ENCODE data around the gene SHOX.
"Not testable (repeated sequence)": the region's sequence is repeated elsewhere in the genome, so short reads cannot be mapped to it uniquely, and the experiment has no call there.

SHOX gene

GRCh38 chrX:630612-631496 is at the start of gene SHOX:
Gene SHOX, plus strand, starts transcription at chrX:630791. Its CDS starts 107 bp downstream, at chrX:630898.
- DNase-seq (ENCODE audit: low read depth): peak; percentile 50

- no peak for DNase-seq (ENCODE audit: low read depth)
Measured at GRCh38 chrX:581066-581465, 49.5 kb upstream of the SHOX start.

GRCh38 chrX:581720-582298 is 48.8 kb upstream of the SHOX start:
- no peak for DNase-seq (ENCODE audit: low read depth)

GRCh38 chrX:584572-584971 is 46.0 kb upstream of the SHOX start:
- no peak for DNase-seq (ENCODE audit: low read depth)

GRCh38 chrX:585115-585808 is 45.3 kb upstream of the SHOX start:
- DNase-seq (ENCODE audit: low read depth): no peak

GRCh38 chrX:586351-586750 is 44.2 kb upstream of the SHOX start:
- DNase-seq (ENCODE audit: low read depth): no peak

GRCh38 chrX:589261-589660 is 41.3 kb upstream of the SHOX start:
- not testable (repeated sequence) for DNase-seq (ENCODE audit: low read depth)

- DNase-seq (ENCODE audit: low read depth): no peak
Measured at GRCh38 chrX:590693-591404, 39.7 kb upstream of the SHOX start.

GRCh38 chrX:599837-600715 is 30.5 kb upstream of the SHOX start:
- DNase-seq (ENCODE audit: low read depth): no peak

- DNase-seq (ENCODE audit: low read depth): not testable (repeated sequence)
Measured at GRCh38 chrX:603029-603428, 27.6 kb upstream of the SHOX start.

GRCh38 chrX:604616-605015 is 26.0 kb upstream of the SHOX start:
- DNase-seq (ENCODE audit: low read depth): not testable (repeated sequence)

- not testable (repeated sequence) for DNase-seq (ENCODE audit: low read depth)
Measured at GRCh38 chrX:608088-608487, 22.5 kb upstream of the SHOX start.

- no peak for DNase-seq (ENCODE audit: low read depth)
Measured at GRCh38 chrX:614136-614535, 16.5 kb upstream of the SHOX start.

- DNase-seq (ENCODE audit: low read depth): no peak
Measured at GRCh38 chrX:617401-617800, 13.2 kb upstream of the SHOX start.

GRCh38 chrX:617891-618290 is 12.7 kb upstream of the SHOX start:
- DNase-seq (ENCODE audit: low read depth): no peak

- not testable (repeated sequence) for DNase-seq (ENCODE audit: low read depth)
Measured at GRCh38 chrX:618304-618703, 12.3 kb upstream of the SHOX start.

- no peak for DNase-seq (ENCODE audit: low read depth)
Measured at GRCh38 chrX:618761-619450, 11.7 kb upstream of the SHOX start.

GRCh38 chrX:619451-619811 is 11.2 kb upstream of the SHOX start:
- no peak for DNase-seq (ENCODE audit: low read depth)

GRCh38 chrX:619812-620531 is 10.6 kb upstream of the SHOX start:
- no peak for DNase-seq (ENCODE audit: low read depth)

Data from fibroblast of the conjunctiva (primary cell).